T-cell (primary cell): ENCODE measurements around the gene FTO. TPM values are rescaled to one million over a fixed set of nuclear protein-coding genes. Genes with fewer than 3 reads are reported as not detected.
"Not testable (repeated sequence)": the region's sequence is repeated elsewhere in the genome, so short reads cannot be mapped to it uniquely, and the experiment has no call there.

Experiments
- ATAC-seq, 4 experiments: fragments of 200-7000 bp in 3 of 4; fragments of 150-1000 bp in 1 of 4; cut with Tn5 transposase; replicated peaks in 1 of 4; 1 replicate in 3 of 4; 2 replicates in 1 of 4; pipeline ENCODE4 v1.10.0; 2021; ENCODE audit warnings: moderate library complexity in 3 of 4, mild to moderate bottlenecking in 2 of 4, moderate number of reproducible peaks in 1 of 4
- CTCF ChIA-PET, 2 donors: fragments of 300-600 bp; sonication (Branson Sonifier 250); formaldehyde crosslinking; loops; one replicate each; lab custom pipeline; 2022; ENCODE audit warnings: antibody characterized with exemption in 2 of 2; lab: Charles Lee
- POLR2A ChIA-PET, 2 donors: fragments of 300-600 bp; sonication (Branson Sonifier 250); formaldehyde crosslinking; loops; one replicate each; lab custom pipeline; 2022; ENCODE audit warnings: antibody characterized with exemption in 2 of 2; lab: Charles Lee
- DNase-seq, 35 experiments: peaks; one replicate each; pipeline versions ENCODE4 v3.0.0 to v3.0.0-alpha.2; 2013 to 2023
- H3K27ac ChIP-seq: one replicate; pipeline ENCODE4 v1.5.1; 2013; ENCODE audit warnings: low read length
- H3K27me3 ChIP-seq, 2 experiments: replicated peaks in 1 of 2; 1 replicate in 1 of 2; 2 replicates in 1 of 2; pipeline versions ENCODE4 v1.6.1 to v1.7.0; 2013; ENCODE audit warnings: low read length in 1 of 2, mixed read lengths in 1 of 2; ENCODE audit not compliant: control insufficient read depth in 2 of 2, insufficient read depth in 2 of 2; ENCODE audit errors: extremely low read depth in 1 of 2
- H3K36me3 ChIP-seq, 2 donors: 1 replicate in 1 of 2; 2 replicates in 1 of 2; pipeline versions ENCODE4 v1.6.1 to v1.7.0; 2013; ENCODE audit warnings: low read length in 1 of 2; ENCODE audit not compliant: control insufficient read depth in 2 of 2, insufficient read depth in 1 of 2; ENCODE audit errors: extremely low read depth in 1 of 2
- H3K4me1 ChIP-seq, 2 experiments: 1 replicate in 1 of 2; 2 replicates in 1 of 2; pipeline versions ENCODE4 v1.6.1 to v1.7.0; 2013; ENCODE audit warnings: low read length in 2 of 2, mixed read lengths in 1 of 2; ENCODE audit not compliant: insufficient read depth in 2 of 2, control insufficient read depth in 1 of 2; ENCODE audit errors: extremely low read depth in 1 of 2
- H3K4me3 ChIP-seq, 2 donors: 1 replicate in 1 of 2; 2 replicates in 1 of 2; pipeline versions ENCODE4 v1.5.1 to v1.7.0; 2013; ENCODE audit warnings: mild to moderate bottlenecking in 2 of 2, low read length in 1 of 2, moderate library complexity in 1 of 2; ENCODE audit not compliant: control insufficient read depth in 1 of 2; ENCODE audit errors: extremely low read depth in 1 of 2
- H3K9me3 ChIP-seq: 2 replicates; pipeline ENCODE4 v1.7.0; 2013
- H3K27ac Mint-ChIP-seq, 2 donors: one replicate each; pipeline ENCODE4 v1.8.0; 2020 to 2021; ENCODE audit warnings: mild to moderate bottlenecking in 2 of 2, mixed read lengths in 2 of 2
- H3K27me3 Mint-ChIP-seq, 2 donors: one replicate each; pipeline ENCODE4 v1.8.0; 2021 to 2022; ENCODE audit warnings: mixed read lengths in 2 of 2
- H3K36me3 Mint-ChIP-seq: one replicate; pipeline ENCODE4 v1.8.0; 2021; ENCODE audit warnings: mixed read lengths
- H3K4me1 Mint-ChIP-seq, 3 donors: one replicate each; pipeline ENCODE4 v1.8.0; 2020 to 2022; ENCODE audit warnings: mixed read lengths in 3 of 3, mild to moderate bottlenecking in 1 of 3
- H3K4me3 Mint-ChIP-seq, 3 donors: one replicate each; pipeline ENCODE4 v1.8.0; 2020 to 2022; ENCODE audit warnings: mild to moderate bottlenecking in 3 of 3, mixed read lengths in 3 of 3, moderate library complexity in 3 of 3
- H3K9me3 Mint-ChIP-seq, 3 donors: one replicate each; pipeline ENCODE4 v1.8.0; 2020 to 2022; ENCODE audit warnings: mixed read lengths in 3 of 3
- WGBS: methylation state at CpG from one replicate; pipeline ENCODE4 v1.1.5; 2013; ENCODE audit warnings: missing lambda C conversion rate; ENCODE audit not compliant: insufficient coverage; 5-methylcytosine and 5-hydroxymethylcytosine counted together
- total RNA-seq, 35 experiments: library from RNA in 6 of 35; stranded (reverse) in 6 of 35; fragments of 120-200 nt in 1 of 35; gene quantifications; one replicate each; pipeline versions ENCODE4 v1.2.1 to v1.2.4 and lab custom pipeline; 2013 to 2026

FTO gene
- total RNA-seq, 5 donors from 2014 or later (not counting 1 experiment from before 2014, with no cell fraction given), result 44.7 to 69.0 (median 46.0) TPM

- Mint-ChIP-seq H3K4me1 (peaks cover 6 to 18% (median 10%) of the 10 kb centered on the region in 3 donors), H3K36me3 (peaks cover 40% of the 10 kb centered on the region)
- H3K4me1 ChIP-seq, H3K9me3 Mint-ChIP-seq, H3K27ac ChIP-seq, ATAC-seq, H3K27ac Mint-ChIP-seq, H3K27me3 ChIP-seq, H3K9me3 ChIP-seq, DNase-seq, H3K27me3 Mint-ChIP-seq, H3K4me3 Mint-ChIP-seq, CTCF ChIA-PET, H3K4me3 ChIP-seq, H3K36me3 ChIP-seq: not testable (repeated sequence)
- no CpG with 5 or more reads among the region's 5 CpGs for WGBS
- POLR2A ChIA-PET, result interaction anchor here in 1 of 2 donors (0.6 kb wide), 1 partner anchor 672 kb away, joined by 6 read pairs; no protein-coding TSS in a partner anchor
Measured at GRCh38 chr16:53846549-53846948, 142.6 kb downstream of the FTO start.

- no peaks in the 10 kb centered on the region for H3K9me3 ChIP-seq
- no peak overlapping the region for H3K4me3 ChIP-seq
- H3K36me3 ChIP-seq, result peaks cover 2 to 7% of the 10 kb centered on the region in 2 donors
- ChIA-PET CTCF (no interaction called here), POLR2A (no interaction called here)
- H3K27me3 ChIP-seq, result no peaks in the 10 kb centered on the region
- 60% methylated on average over 1 of the region's 6 CpGs for WGBS
- no peak for ATAC-seq
- no peaks in the 10 kb centered on the region for H3K27me3 Mint-ChIP-seq
- peaks cover 0 to 7% of the 10 kb centered on the region in 2 experiments for H3K4me1 ChIP-seq
- no peak overlapping the region for H3K27ac Mint-ChIP-seq
- no peak for DNase-seq
- no peak overlapping the region for H3K27ac ChIP-seq
- peaks cover 36% of the 10 kb centered on the region for H3K36me3 Mint-ChIP-seq
- H3K9me3 Mint-ChIP-seq, result no peaks in the 10 kb centered on the region
- H3K4me1 Mint-ChIP-seq, result peaks cover 6 to 14% (median 10%) of the 10 kb centered on the region in 3 donors
- H3K4me3 Mint-ChIP-seq, result no peak overlapping the region
Measured at GRCh38 chr16:53846971-53847370, 143.0 kb downstream of the FTO start.

- H3K27me3 Mint-ChIP-seq, result no peaks in the 10 kb centered on the region
- no peaks in the 10 kb centered on the region for H3K9me3 ChIP-seq
- H3K4me3 ChIP-seq, result no peak overlapping the region
- ChIA-PET POLR2A (interaction anchor here in 1 of 2 donors (0.8 kb wide), 1 partner anchor 64 kb away, joined by 3 read pairs; no protein-coding TSS in a partner anchor), CTCF (interaction anchor here in 1 of 2 donors (0.7 kb wide), 1 partner anchor 60 kb away, joined by 3 read pairs; no protein-coding TSS in a partner anchor)
- no peak overlapping the region for H3K27ac ChIP-seq
- peaks cover 0 to 2% (median 0%) of the 10 kb centered on the region in 3 donors for H3K9me3 Mint-ChIP-seq
- H3K27ac Mint-ChIP-seq, result no peak overlapping the region
- H3K36me3 ChIP-seq, result peaks cover 6 to 7% of the 10 kb centered on the region in 2 donors
- peaks cover 0 to 7% of the 10 kb centered on the region in 2 experiments for H3K4me1 ChIP-seq
- no peak overlapping the region for H3K4me3 Mint-ChIP-seq
- H3K36me3 Mint-ChIP-seq, result peaks cover 46% of the 10 kb centered on the region
- DNase-seq (no peak), ATAC-seq (no peak)
- H3K4me1 Mint-ChIP-seq, result peaks cover 6 to 14% (median 10%) of the 10 kb centered on the region in 3 donors
- H3K27me3 ChIP-seq, result no peaks in the 10 kb centered on the region
- WGBS, result 86% methylated on average over 3 of the region's 3 CpGs
Measured at GRCh38 chr16:53848277-53848942, 144.5 kb downstream of the FTO start.

GRCh38 chr16:53848950-53849349 lies 145.0 kb downstream of the FTO start:
- no peak overlapping the region for H3K4me3 ChIP-seq
- CTCF ChIA-PET, result no interaction called here
- DNase-seq (no peak), ATAC-seq (no peak)
- POLR2A ChIA-PET, result no interaction called here
- no CpG with 5 or more reads among the region's 1 CpG for WGBS
- H3K27ac Mint-ChIP-seq, result no peak overlapping the region
- H3K4me3 Mint-ChIP-seq, result no peak overlapping the region
- peaks cover 51% of the 10 kb centered on the region for H3K36me3 Mint-ChIP-seq
- H3K4me1 Mint-ChIP-seq, result peaks cover 6 to 14% (median 10%) of the 10 kb centered on the region in 3 donors
- H3K9me3 ChIP-seq, result no peaks in the 10 kb centered on the region
- H3K36me3 ChIP-seq, result peaks cover 6 to 7% of the 10 kb centered on the region in 2 donors
- H3K9me3 Mint-ChIP-seq, result peaks cover 0 to 2% (median 0%) of the 10 kb centered on the region in 3 donors
- no peak overlapping the region for H3K27ac ChIP-seq
- peaks cover 0 to 7% of the 10 kb centered on the region in 2 experiments for H3K4me1 ChIP-seq
- H3K27me3 Mint-ChIP-seq, result no peaks in the 10 kb centered on the region
- no peaks in the 10 kb centered on the region for H3K27me3 ChIP-seq

- H3K4me3 ChIP-seq, result no peak overlapping the region
- CTCF ChIA-PET, result no interaction called here
- H3K27ac Mint-ChIP-seq, result no peak overlapping the region
Measured at GRCh38 chr16:53849585-53849984, 145.6 kb downstream of the FTO start.

GRCh38 chr16:53849994-53850393 lies 146.0 kb downstream of the FTO start:
- Mint-ChIP-seq H3K4me3 (no peak overlapping the region), H3K27ac (no peak overlapping the region), H3K4me1 (peaks cover 6 to 11% (median 10%) of the 10 kb centered on the region in 3 donors), H3K36me3 (peaks cover 54% of the 10 kb centered on the region), H3K27me3 (no peaks in the 10 kb centered on the region), H3K9me3 (peaks cover 0 to 5% (median 2%) of the 10 kb centered on the region in 3 donors)
- ATAC-seq (no peak), DNase-seq (no peak)
- H3K27me3 ChIP-seq, result no peaks in the 10 kb centered on the region
- no peaks in the 10 kb centered on the region for H3K9me3 ChIP-seq
- no CpG with 5 or more reads among the region's 1 CpG for WGBS
- H3K4me3 ChIP-seq, result no peak overlapping the region
- H3K27ac ChIP-seq, result no peak overlapping the region
- H3K4me1 ChIP-seq, result peaks cover 0 to 7% of the 10 kb centered on the region in 2 experiments
- ChIA-PET CTCF (no interaction called here), POLR2A (no interaction called here)
- peaks cover 2 to 6% of the 10 kb centered on the region in 2 donors for H3K36me3 ChIP-seq

More at GRCh38 chr16:53849585-53849984, 145.6 kb downstream of the FTO start:
- DNase-seq, result no peak
- 100% methylated on average over 1 of the region's 1 CpG for WGBS
- Histone ChIP-seq H3K27ac (no peak overlapping the region), H3K36me3 (peaks cover 3 to 6% of the 10 kb centered on the region in 2 donors), H3K27me3 (no peaks in the 10 kb centered on the region), H3K9me3 (no peaks in the 10 kb centered on the region), H3K4me1 (peaks cover 0 to 7% of the 10 kb centered on the region in 2 experiments)
- H3K36me3 Mint-ChIP-seq, result peaks cover 56% of the 10 kb centered on the region
- peaks cover 0 to 3% (median 2%) of the 10 kb centered on the region in 3 donors for H3K9me3 Mint-ChIP-seq
- H3K4me3 Mint-ChIP-seq, result no peak overlapping the region
- no peak for ATAC-seq
- POLR2A ChIA-PET, result no interaction called here
- no peaks in the 10 kb centered on the region for H3K27me3 Mint-ChIP-seq
- H3K4me1 Mint-ChIP-seq, result peaks cover 6 to 14% (median 10%) of the 10 kb centered on the region in 3 donors
